HUDEP-2 (cell line): ENCODE measurements around the gene SPIB.
A peak's percentile ranks its signal among the peaks of the same experiment; 100 is the strongest.

Experiments used
- DNase-seq, 76 experiments: peaks; one replicate each; lab custom pipeline; 2025; ENCODE audit not compliant: unreplicated experiment in 76 of 76; lab: John Stamatoyannopoulos, UW

Gene SPIB

DNA sequence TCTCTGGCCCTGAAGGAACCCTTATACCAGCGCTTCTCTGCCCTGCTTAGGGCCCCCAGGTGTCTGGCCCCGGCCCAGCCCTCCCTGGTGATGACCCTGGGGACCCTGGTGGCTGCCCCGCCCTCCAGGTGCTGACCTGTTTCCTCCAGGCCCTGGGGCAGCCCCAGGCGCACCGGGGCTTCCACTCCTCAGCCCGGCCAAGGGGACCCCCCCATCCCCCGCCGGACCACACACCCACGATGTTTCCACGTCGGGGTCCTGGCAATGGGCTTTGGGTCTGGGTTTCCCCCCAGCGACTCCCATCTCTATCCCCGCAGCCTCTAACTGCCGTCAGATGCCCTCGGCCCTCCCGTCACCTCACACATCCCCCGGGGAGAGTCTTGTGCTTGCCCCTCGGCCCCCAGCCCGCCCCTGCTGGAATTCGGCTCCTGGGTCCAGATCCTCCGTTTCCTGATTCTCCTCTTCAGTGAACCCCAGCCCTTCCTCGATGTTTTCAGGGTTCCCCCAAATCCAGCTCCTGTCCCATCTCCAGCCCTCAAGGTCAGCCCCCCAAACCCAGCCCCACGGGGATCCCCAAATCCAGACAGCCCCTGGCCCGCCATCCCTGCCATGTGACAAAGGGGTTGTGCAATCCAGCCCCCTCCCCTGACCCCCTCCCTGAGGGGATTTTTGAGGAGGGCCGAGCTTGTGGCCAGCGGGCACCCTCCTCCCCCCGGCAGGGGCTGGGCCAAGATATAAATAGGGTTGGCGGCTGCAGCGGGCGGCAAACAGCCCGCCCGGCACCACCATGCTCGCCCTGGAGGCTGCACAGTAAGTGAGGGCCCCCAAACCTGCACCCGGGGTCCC, at the start of gene SPIB:
SPIB (plus strand) TSS at position 763 of the 846 bp plus-strand sequence; CDS start at position 788, 25 bp downstream.
- no peak for DNase-seq

DNA sequence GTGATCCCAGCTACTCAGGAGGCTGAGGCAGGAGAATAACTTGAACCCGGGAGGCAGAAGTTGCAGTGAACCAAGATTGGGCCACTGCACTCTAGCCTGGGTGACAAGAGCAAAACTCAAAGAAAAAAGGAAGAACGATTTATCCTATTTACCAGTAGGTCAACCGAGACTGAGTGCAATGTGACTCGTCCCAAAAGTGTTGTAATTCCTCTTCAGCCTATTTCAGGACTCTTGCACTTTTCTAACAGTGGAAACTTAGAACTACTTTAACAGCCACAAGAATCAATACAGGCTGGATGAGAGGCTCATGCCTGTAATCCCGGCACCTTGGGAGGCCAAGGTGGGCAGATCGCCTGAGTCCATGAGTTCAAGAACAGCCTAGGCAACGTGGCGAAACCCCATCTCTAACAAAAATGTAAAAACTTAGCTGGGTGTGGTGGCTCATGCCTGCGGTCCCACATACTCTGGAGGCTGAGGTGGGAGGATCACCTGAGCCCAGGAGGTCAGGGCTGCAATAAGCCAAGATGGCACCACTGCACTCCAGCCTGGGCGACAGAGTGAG, 46.7 kb upstream of the SPIB start:
- no peak for DNase-seq

DNA sequence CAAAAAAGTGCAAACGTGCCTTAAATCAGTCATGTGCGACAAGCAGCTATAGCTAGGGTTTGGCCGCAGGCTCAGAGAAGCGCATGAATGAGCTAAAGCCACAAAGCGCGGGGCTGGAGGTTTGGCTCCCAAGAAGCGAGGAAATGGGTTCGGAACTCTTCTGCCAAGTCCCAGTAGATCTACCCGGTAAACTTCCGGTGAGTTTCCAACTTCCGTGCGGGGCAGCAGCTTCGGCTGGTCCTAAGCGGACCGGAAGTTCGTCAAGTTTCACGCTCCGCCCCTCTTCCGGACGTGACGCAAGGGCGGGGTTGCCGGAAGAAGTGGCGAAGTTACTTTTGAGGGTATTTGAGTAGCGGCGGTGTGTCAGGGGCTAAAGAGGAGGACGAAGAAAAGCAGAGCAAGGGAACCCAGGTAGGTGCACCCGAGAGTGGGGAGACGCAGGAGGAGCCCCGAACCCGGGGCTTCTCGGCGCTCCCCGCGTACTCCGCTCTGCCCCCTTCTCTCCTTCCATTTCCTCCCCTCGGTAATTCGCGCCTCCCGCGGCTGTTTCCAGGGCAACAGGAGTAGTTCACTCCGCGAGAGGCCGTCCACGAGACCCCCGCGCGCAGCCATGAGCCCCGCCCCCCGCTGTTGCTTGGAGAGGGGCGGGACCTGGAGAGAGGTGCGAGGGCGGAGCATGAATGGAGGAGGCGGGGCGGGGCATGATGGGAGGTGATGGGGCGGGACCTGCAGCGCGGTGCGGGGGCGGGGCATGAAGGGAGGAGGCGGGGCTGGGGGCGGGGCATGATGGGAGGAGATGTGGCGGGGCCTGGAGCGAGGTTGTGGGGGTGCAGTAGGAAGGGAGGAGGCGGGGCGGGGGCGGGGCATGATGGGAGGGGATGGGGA, 42.3 kb upstream of the SPIB start, which contains the start of gene NR1H2:
NR1H2 (plus strand) TSS at position 292 of the 885 bp plus-strand sequence. CDS start 1,149 bp downstream, outside the sequence.
- DNase-seq: peak in 75 of 76 experiments; percentile 72 to 100 (median 97)

DNA sequence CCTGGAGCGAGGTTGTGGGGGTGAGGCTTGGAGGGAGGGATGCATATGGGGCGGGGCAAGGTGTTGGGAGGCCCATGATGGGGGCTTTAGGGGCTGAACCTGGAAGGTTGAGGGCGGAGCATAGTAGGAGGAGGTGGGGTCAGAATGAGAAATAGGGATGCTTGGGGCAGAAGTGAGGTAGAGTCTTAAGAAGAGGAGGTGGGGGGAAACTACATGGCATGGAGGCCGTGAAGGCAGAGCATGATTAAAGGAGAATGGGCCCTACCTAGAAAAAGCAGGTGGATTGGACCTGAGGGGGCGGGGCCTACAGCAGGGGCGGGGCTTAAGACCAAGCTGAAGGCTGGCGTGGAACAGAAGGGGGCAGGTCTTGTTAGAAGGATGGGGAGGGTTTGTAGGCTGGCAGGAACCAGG, 41.7 kb upstream of the SPIB start:
- DNase-seq: peak in 69 of 76 experiments; percentile 22 to 98 (median 78)

DNA sequence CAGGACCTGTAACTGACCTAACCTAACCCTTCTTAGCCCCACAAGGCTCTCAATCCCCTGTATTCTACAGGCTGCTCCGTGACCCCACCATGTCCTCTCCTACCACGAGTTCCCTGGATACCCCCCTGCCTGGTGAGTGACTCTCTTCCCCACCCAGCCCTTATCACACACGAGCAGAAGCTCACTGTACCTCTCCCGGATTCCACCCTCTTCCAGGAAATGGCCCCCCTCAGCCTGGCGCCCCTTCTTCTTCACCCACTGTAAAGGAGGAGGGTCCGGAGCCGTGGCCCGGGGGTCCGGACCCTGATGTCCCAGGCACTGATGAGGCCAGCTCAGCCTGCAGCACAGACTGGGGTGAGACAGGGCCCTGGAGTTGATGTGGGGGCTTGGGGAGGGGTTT, 41.2 kb upstream of the SPIB start:
- peak in 65 of 76 experiments; percentile 29 to 91 (median 71) for DNase-seq

DNA sequence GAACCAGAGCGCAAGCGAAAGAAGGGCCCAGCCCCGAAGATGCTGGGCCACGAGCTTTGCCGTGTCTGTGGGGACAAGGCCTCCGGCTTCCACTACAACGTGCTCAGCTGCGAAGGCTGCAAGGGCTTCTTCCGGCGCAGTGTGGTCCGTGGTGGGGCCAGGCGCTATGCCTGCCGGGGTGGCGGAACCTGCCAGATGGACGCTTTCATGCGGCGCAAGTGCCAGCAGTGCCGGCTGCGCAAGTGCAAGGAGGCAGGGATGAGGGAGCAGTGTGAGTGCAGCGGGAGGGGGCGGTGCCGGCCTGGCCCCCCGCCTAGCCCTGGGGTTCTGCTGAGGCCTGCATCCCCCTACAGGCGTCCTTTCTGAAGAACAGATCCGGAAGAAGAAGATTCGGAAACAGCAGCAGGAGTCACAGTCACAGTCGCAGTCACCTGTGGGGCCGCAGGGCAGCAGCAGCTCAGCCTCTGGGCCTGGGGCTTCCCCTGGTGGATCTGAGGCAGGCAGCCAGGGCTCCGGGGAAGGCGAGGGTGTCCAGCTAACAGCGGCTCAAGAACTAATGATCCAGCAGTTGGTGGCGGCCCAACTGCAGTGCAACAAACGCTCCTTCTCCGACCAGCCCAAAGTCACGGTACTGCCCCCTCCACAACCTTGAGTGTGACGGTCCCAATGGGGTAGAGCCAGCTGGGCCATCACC, 40.4 kb upstream of the SPIB start:
- no peak for DNase-seq

DNA sequence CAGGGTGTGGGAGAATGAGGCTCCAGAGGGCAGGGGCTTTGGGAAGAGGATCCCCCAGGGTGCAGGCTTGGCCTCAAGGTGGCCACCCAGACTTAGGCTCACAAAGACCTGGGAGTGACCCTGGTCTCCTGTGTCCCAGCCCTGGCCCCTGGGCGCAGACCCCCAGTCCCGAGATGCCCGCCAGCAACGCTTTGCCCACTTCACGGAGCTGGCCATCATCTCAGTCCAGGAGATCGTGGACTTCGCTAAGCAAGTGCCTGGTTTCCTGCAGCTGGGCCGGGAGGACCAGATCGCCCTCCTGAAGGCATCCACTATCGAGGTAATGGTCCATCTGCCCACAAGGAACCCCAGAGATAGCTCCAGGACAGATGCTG, 39.9 kb upstream of the SPIB start:
- DNase-seq: no peak

DNA sequence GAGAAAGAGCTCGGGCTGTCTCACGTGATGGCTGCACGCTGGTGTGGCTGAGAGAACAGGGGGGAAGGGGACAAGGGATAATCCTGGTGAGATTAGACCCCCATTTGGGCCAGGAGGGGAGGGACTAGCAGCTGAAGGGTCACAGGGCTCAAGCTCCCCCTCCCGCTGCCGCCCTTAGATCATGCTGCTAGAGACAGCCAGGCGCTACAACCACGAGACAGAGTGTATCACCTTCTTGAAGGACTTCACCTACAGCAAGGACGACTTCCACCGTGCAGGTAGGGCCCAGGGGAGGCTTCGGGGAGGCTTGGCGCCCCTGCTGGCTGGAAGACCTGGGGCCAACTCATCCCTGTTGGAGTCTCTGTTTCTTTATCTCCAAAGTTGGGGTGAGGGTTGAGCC, 39.1 kb upstream of the SPIB start:
- no peak for DNase-seq

DNA sequence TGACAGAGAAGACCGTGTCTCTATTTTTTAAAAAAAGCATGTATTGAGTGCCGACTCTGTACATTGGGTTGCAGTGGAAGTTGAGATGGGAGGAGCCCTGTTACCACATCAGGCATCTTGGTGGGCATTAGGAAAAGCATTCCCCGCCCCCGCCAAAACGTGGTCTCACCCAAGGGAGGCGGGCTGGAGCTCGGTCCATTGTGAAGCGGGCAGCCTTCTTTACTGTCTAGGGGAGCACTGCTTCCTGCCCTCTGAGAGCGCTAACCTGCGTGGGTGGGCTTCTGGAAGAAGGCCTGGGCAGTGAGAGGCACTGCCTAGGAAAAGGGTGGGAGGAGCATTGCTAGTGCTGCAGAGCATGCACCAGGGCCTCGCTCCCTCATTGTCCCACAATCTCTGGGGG, 38.6 kb upstream of the SPIB start:
- DNase-seq: no peak

DNA sequence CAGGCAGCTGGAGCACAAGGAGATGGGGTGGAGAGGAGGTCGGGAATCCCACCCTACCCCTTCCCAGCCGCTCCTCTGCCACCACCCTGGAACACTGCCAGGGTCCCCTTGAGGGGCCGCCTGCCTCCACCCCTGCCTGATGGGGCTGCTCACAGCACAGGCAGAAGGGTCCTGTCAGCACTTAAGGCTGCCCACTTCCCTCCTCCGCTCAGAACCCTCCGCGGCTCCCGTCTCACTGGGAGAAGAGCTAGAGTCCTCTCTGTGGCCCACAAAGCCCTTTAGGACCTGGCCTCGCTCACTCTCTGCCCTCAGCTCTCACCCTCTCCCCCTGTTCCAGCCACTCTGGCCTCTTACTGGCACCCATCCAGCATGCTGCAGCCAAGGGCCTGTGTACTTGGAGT, 38.0 kb upstream of the SPIB start:
- DNase-seq: peak in 14 of 76 experiments; percentile 13 to 65 (median 36)

DNA sequence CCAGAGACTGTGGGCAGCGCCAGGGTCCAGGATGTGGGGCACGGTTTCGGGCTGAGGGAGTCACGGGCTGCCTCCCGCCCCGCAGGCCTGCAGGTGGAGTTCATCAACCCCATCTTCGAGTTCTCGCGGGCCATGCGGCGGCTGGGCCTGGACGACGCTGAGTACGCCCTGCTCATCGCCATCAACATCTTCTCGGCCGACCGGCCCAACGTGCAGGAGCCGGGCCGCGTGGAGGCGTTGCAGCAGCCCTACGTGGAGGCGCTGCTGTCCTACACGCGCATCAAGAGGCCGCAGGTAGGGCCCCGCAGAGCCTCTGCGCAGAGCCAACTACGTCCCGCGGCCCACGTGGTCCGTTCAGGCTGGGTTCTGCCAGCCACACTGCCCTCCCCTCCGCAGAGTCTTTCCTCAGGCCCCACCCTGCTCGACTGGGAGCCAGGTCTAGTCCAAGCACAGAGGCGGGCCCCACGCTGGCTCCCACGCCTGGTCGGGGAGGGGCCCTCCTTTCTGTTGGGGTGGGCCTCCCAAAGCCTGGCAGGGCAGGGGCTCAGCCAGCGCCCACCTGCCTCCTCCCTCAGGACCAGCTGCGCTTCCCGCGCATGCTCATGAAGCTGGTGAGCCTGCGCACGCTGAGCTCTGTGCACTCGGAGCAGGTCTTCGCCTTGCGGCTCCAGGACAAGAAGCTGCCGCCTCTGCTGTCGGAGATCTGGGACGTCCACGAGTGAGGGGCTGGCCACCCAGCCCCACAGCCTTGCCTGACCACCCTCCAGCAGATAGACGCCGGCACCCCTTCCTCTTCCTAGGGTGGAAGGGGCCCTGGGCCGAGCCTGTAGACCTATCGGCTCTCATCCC, 36.6 kb upstream of the SPIB start:
- DNase-seq: peak in 7 of 76 experiments; percentile 18 to 40 (median 26)

DNA sequence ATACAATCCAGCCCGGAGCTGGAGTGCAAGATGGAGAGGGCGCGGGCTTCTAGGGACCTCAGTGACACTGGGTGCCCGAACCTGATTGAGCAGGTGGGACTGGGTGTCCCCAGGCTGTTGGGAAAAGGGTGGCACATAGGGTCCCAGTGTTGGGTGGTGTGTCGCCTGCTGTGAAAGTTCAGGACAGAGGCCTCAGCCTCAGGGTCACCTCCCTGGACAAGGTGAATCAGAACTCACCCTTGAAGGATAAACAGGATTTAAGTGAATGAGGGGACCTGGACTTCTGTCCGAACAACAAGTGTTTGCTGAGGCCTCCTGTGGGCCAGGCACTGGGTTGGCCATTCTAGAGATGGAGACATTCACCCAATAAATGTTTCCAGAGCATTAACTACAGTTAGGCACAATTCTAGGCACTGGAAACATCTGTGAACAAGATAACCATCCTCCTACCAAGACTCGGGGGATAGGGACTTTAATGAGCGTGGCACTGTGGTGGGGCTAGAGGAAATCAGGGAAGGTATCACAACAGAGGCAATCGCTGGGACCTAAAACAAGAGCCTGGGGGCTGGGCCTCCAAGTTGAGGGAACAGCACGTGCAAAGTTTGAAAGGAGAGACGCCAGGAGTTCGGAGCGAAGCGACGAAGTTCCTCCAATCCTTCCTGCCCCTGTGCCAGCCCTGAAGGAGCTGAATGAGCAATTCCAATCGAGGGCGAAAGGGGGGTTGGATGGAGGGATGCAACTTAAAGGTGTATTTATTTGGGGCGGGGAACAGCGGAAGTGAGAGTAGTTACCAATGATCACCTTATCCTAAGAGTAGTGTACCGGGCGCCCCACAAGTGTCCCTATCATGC, 35.5 kb upstream of the SPIB start:
- peak in 3 of 76 experiments; percentile 23 to 48 (median 32) for DNase-seq

DNA sequence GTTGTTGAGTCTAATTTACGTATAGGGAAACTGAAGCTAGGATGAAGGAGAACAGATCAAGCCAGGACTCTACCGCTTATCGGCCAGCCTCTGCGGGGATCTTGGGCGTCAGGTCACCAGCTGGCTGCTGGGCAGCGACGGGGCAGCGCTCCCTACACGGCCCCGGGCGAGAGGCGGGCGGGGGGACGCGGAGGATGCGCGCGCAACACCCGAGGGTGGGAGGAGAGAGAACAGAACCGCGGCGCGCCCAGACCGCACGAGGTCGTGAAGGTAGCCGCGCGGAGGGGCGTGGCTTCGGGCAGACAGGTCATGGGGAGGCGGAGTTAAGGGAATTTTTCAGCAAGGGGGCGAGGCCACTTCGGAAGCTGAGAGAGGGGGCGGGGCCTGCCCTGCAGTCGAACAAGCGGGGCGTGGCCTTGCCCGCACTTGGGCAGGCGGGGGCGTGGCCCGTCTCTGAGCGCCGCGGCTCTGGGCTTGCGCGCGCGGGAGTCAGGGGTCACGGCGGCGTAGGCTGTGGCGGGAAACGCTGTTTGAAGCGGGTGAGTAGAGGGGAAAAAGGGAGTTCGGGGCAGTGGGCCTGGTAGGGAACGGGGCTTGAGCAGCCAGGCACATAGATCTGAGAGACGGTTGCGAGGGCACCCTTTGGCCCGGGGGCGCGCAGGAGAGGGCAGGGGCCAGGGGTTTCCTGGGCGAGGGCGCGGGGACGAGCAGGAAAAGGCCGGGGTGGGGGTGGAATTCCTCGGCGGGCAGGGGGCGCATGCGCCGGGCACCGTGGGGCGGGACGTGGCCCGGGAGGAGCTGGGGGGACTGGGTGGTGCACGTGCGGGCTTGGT, 34.7 kb upstream of the SPIB start, which contains the start of gene POLD1:
POLD1 (plus strand) TSS at position 496 of the 833 bp plus-strand sequence. CDS start 14,505 bp downstream, outside the sequence.
- peak; percentile 81 to 100 (median 99) for DNase-seq

DNA sequence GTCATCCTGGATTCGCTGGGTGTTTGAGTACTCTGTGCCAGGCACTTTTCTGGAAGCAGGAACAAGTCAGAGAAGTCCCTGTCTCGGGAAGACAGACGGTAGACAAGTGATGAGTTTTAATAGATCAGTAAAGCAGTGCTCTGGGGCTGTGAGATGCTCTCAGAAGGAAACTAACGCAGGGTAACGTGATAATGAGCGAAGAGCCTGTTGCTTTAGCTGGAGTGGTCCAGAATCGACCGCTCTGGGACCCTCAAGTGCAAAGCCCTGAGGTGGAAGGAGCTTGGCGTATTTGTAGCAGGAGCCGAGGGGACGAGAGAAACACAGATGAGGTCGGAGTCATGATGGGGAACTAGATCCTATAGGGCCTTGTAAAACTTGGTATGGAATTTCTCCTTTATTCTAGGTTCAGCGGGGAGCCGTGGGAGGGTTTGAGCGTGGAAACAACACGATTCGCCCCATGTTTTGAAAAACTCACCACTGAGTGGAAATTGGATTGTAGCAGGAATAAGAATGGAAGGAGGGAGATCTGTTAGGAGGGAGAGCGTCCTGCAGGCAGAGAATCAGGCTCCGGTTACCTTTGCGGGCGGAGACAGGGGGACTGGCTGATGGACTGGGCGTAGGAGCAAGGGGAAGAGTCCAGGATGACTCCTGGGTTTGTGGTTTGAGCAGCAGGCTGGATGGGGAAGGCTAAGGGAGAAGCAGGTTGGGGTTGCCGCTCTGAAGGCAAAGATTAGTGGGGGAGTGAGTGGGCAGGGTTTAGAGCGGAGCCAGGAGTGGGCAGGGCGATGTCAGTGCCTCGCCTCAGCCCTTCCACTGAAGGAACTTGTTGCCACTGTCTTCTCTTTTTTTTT, 33.8 kb upstream of the SPIB start:
- DNase-seq: peak in 47 of 76 experiments; percentile 20 to 73 (median 46)

DNA sequence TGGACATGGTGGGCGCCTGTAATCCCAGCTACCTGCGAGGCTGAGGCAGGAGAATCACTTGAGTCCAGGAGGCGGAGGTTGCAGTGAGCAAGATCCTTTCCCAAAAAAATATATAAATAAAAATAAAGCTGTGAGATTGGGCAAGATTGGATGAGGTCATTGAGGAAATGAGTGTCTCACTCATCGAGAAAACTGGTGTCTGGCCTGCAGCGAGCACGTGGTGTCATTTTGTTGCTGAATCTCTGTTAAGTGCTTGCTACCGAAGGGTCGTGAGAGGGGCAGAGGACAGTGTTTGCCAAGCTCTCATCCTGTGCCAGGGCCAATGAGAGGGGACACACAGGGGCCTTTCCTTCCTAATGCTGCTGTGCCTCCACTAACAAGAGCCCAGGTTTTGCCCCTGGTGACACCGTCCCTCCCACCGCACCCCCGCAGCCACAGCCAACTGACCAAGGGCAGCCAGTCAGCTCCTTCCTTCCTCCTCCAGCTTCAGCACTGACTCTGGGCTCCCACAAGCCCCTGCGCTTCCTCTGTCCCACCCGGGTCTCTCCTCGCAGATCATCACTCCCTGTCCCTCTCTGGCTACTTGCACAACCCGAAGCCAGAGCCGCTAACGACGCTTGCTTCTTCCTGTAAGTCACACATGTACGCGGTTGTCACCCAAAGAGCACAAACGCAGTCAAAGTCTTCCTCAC, 31.4 kb upstream of the SPIB start:
- no peak for DNase-seq

DNA sequence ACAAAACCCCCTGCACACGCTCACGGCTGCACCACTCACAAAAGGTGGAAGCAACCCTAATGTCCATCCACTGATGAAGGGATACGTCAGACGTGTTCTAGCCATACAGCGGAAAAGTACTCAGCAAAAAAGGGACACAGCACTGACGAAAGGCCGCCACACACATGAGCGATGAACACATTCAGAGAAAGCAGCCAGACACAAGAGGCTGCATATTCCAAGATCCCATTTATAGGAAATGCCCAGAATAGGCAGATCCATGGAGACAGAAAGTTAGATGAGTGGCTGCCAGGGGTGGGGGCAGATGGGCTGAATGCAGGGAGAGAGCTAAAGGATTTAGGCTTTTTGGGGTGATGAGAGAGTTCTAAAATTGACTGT, 30.9 kb upstream of the SPIB start:
- no peak for DNase-seq
